Measurements from ENCODE around the gene EFCAB6. TPM values are rescaled to one million over a fixed set of nuclear protein-coding genes. Genes with fewer than 3 reads are reported as not detected.

EFCAB6 gene
- total and polyA plus RNA-seq, 4 donors: 0.14 to 2.1 (median 0.53) TPM

- Histone ChIP-seq H3K27ac (ENCODE audit: low read depth in 1 of 2, low read length in 2 of 2) (no peak overlapping the region), H3K9ac (ENCODE audit: low read depth in 1 of 2, low read length in 2 of 2) (no peak overlapping the region), H3K9me3 (ENCODE audit: control insufficient read depth in 4 of 4, low read length in 3 of 4) (peaks cover 0 to 7% (median 6%) of the 10 kb centered on the region in 4 donors), H3K27me3 (ENCODE audit: control insufficient read depth in 4 of 4, insufficient read depth in 4 of 4, low read length in 3 of 4) (no peaks in the 10 kb centered on the region), H3K4me3 (ENCODE audit: low read depth in 1 of 3, low read length in 3 of 3) (no peak overlapping the region), H3K36me3 (ENCODE audit: control insufficient read depth in 4 of 4, insufficient read depth in 3 of 4, low read depth in 1 of 4, low read length in 3 of 4) (no peaks in the 10 kb centered on the region), H3K4me1 (ENCODE audit: control insufficient read depth in 4 of 4, insufficient read depth in 4 of 4, low read length in 3 of 4) (no peaks in the 10 kb centered on the region)
- DNase-seq (ENCODE audit: low spot score): no peak
- TF ChIP-seq HNF4A (conservative IDR thresholded peaks at IDR 0.05) (no peak), FOXA1 (IDR thresholded peaks at IDR 0.05) (no peak), TAF1 (conservative IDR thresholded peaks at IDR 0.05) (no peak), HNF4G (IDR thresholded peaks at IDR 0.05) (no peak)
- 90% methylated on average over 13 of the region's 13 CpGs for WGBS
Observed at GRCh38 chr22:43636086-43636485, 176.0 kb downstream of the EFCAB6 start.

GRCh38 chr22:43635101-43635500 is 177.0 kb downstream of the EFCAB6 start:
- 84% methylated on average over 9 of the region's 9 CpGs for WGBS
- no peak overlapping the region for H3K9ac ChIP-seq (ENCODE audit: low read depth in 1 of 2, low read length in 2 of 2)
- no peaks in the 10 kb centered on the region for H3K27me3 ChIP-seq (ENCODE audit: control insufficient read depth in 4 of 4, insufficient read depth in 4 of 4, low read length in 3 of 4)
- no peak overlapping the region for H3K4me3 ChIP-seq (ENCODE audit: low read depth in 1 of 3, low read length in 3 of 3)
- no peak for DNase-seq (ENCODE audit: low spot score)
- H3K36me3 ChIP-seq (ENCODE audit: control insufficient read depth in 4 of 4, insufficient read depth in 3 of 4, low read depth in 1 of 4, low read length in 3 of 4): no peaks in the 10 kb centered on the region
- H3K9me3 ChIP-seq (ENCODE audit: control insufficient read depth in 4 of 4, low read length in 3 of 4): peaks cover 0 to 7% (median 5%) of the 10 kb centered on the region in 4 donors
- H3K4me1 ChIP-seq (ENCODE audit: control insufficient read depth in 4 of 4, insufficient read depth in 4 of 4, low read length in 3 of 4): no peaks in the 10 kb centered on the region
- TF ChIP-seq CTCF (IDR thresholded peaks at IDR 0.05; ENCODE audit: low read depth, low read length, missing input control) (no peak), FOXA2 (IDR thresholded peaks at IDR 0.05) (no peak), HNF4G (IDR thresholded peaks at IDR 0.05) (no peak)
- no peak overlapping the region for H3K27ac ChIP-seq (ENCODE audit: low read depth in 1 of 2, low read length in 2 of 2)

- H3K4me3 ChIP-seq (ENCODE audit: low read depth in 1 of 3, low read length in 3 of 3): no peak overlapping the region
- H3K9me3 ChIP-seq (ENCODE audit: control insufficient read depth in 4 of 4, low read length in 3 of 4): peaks cover 0 to 4% (median 3%) of the 10 kb centered on the region in 4 donors
- WGBS: 66% methylated on average over 4 of the region's 4 CpGs
- DNase-seq (ENCODE audit: low spot score): no peak
- H3K27ac ChIP-seq (ENCODE audit: low read depth in 1 of 2, low read length in 2 of 2): no peak overlapping the region
- no peak for TF ChIP-seq JUND (IDR thresholded peaks at IDR 0.05)
- TF ChIP-seq REST (IDR thresholded peaks at IDR 0.05): no peak
- no peak for TF ChIP-seq RXRA (IDR thresholded peaks at IDR 0.05)
- TF ChIP-seq FOXA1 (IDR thresholded peaks at IDR 0.05): no peak
- no peak for TF ChIP-seq ATF3 (IDR thresholded peaks at IDR 0.05)
- TF ChIP-seq MAX (IDR thresholded peaks at IDR 0.05): no peak
- no peaks in the 10 kb centered on the region for H3K27me3 ChIP-seq (ENCODE audit: control insufficient read depth in 4 of 4, insufficient read depth in 4 of 4, low read length in 3 of 4)
- no peak overlapping the region for H3K9ac ChIP-seq (ENCODE audit: low read depth in 1 of 2, low read length in 2 of 2)
- H3K4me1 ChIP-seq (ENCODE audit: control insufficient read depth in 4 of 4, insufficient read depth in 4 of 4, low read length in 3 of 4): no peaks in the 10 kb centered on the region
- no peaks in the 10 kb centered on the region for H3K36me3 ChIP-seq (ENCODE audit: control insufficient read depth in 4 of 4, insufficient read depth in 3 of 4, low read depth in 1 of 4, low read length in 3 of 4)
Observed at GRCh38 chr22:43634316-43634715, 177.8 kb downstream of the EFCAB6 start.
